AG08396 (cell line): Measurements from ENCODE around the gene RIMOC1.

Experiments
- DNase-seq: peaks from one replicate; pipeline ENCODE4 v3.0.0; 2012; ENCODE audit warnings: low spot score, mixed read lengths

The RIMOC1 gene, protein sequence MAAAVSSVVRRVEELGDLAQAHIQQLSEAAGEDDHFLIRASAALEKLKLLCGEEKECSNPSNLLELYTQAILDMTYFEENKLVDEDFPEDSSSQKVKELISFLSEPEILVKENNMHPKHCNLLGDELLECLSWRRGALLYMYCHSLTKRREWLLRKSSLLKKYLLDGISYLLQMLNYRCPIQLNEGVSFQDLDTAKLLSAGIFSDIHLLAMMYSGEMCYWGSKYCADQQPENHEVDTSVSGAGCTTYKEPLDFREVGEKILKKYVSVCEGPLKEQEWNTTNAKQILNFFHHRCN

DNA sequence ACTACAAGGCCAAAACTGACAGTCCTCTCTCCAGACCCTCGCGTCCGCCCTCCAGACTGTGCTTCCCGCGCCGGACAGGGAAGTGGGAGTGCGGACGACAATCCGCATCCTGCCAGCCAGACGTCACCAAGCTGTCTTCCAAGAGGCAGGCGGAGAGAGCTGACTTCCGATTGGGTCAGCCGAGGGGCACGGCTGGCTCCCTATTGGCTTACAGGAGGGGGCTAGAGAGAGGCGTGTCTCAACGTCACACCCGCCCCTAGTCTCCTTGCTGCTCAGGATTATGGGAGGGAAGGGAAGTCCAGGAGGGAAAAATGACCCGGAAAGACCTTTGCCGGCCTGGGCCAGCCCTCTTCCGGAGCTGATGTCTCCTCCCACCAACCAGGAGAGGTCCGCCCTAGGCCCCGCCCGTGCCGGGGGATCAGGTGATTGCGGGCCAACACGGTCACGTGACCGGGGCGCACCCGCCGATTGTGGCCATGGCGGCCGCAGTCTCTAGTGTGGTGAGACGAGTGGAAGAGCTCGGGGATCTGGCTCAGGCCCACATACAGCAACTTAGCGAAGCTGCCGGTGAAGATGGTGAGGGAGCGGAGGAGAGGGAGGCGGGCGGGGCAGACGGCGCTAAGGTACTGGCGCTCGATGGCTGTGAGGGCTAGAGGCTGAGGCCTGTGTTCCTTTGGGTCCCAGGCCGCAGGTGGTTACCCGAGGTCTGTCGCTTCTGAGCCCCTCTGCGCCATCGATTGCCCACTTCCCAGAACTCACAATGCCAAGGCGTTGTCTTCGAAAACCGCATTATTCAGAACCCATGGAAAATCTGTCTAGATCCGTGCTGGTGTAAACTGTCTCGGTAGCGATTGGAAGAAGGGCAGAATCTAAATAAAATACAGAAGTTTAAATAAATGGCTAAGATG, at the start of gene RIMOC1:
Gene RIMOC1 (plus strand): TSS at position 453 of the 908 bp plus-strand sequence. CDS start 24 bp downstream, at position 477.
- peak; percentile 95 for DNase-seq

DNA sequence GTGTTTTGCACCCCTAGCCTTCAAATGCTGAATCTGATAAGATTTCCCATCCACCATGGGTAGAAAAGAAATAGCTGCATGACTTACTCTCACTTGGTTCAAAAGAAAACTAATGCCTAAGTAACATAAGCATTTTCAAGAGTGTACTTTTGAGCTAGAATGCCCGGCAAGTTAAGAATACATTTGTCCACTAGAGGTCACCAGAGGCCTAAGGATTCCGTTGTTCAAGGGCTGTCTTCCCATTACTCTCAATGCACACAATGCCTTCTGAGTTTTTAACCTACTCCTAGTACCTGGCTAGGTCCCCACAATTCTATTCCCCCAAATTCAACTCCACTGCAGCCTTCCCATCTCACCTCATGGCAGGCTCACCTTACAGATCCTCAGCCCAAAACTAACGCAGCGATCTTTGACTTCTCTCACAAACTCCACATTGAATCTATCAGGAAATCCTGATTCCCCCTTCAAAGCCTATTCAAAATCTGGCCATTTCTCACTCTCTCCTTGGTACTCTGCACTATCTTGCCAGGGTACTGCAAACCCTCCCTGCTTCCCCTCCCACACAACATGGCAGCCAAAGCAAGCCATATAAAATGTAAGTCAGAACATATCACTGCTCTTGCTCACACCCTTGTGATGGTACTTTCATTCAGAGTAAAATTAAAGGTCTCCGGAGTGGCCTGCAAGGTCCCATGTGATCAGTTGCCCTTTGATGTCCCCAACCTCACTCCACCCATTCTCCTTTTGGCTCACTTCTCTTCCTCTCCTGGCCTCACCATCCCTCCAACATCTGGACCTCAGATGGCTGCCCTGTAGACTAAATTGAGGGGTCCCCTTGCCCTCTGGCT, 47.3 kb upstream of the RIMOC1 start:
- peak; percentile 59 for DNase-seq

DNA sequence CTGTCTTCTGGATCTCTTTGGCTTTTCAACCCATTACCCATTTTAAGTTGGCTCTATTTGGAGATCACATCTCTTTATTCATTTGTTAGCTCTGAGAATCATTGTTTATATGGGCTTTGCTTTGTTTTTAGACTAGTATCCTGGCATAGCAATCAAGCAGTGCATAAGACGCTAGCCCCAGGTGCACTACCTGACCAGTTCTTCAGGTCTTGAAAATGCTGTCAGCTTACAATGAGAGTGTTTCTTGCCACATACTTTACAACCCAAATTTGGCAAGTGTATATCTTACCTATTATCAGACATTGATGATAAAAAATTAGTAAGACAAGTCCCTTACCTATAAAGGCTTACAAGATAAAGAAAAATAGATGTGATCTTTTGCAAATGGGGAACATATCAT, 46.2 kb upstream of the RIMOC1 start:
- no peak for DNase-seq

DNA sequence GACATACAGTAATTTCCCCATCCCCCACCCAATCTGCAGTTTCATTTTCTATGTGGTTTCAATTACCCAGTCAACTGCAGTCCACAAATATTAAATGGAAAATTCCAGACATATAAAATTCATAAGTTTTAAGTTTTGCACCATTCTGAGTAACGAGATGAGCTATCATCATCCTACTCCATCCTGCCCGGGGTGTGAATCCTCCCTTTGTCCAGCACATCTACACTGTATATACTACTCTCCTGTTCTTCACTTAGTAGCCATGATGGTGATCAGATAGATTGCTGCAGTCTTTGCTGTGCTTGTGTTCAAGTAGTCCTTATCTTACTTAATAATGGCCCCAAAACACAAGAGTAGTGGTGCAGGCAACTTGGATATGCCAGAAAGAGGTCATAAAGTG, 45.3 kb upstream of the RIMOC1 start:
- DNase-seq, result no peak

DNA sequence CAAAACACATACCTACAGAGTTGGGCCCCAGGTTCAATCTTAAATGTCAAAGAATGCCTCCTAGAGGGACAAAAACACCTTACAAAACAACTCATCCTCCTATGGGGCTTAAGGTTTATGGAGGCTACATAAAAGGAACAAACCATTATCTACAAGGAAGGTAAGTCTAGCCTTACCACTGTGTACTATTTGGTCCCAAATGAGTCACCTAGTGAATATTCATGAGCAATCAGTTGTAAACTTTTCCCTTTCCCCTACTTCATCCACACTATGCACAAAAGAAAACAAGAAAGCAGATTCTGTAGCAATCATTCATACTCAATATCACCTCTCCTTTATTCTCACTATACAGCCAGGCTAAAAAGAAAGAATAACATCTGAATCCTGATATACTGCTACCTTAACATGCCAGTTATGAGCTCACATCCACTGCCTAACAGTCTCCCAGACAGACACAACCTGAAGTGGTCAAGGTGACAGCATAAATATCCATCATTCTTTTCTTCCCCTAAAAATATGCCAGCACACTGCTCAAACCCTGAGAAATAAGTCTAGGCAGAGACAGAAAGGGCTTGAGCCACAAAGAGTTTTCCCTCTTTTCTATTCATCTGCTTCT, 40.2 kb upstream of the RIMOC1 start:
- peak; percentile 29 for DNase-seq

DNA sequence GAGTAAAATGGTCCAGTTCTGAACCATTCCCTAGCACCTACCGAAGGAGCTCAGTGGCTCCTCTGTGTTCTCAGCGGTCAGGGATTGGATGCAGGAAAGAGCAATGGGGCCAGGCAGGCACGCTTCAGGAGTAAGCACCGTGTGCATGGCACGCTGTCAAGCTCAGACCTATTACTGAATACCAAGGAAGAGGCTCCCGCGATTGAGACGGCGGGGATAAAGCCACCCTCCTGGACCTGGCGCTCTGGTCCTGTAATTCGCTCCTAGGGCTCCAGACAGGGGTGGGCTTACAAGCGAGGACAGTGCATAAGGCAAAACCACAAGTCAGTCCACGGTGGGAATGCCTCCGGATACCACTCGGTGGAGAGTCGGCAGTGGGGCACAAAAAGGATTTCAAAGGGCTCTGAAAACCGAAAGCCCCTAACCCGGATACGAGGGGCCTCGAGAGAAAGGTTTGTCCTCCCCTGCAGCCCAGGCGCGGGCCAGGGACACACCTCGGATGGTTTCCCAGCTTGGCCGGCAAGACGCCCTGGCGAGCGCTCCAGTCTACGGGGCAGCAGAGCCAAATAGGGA, 34.9 kb upstream of the RIMOC1 start:
- peak; percentile 74 for DNase-seq

DNA sequence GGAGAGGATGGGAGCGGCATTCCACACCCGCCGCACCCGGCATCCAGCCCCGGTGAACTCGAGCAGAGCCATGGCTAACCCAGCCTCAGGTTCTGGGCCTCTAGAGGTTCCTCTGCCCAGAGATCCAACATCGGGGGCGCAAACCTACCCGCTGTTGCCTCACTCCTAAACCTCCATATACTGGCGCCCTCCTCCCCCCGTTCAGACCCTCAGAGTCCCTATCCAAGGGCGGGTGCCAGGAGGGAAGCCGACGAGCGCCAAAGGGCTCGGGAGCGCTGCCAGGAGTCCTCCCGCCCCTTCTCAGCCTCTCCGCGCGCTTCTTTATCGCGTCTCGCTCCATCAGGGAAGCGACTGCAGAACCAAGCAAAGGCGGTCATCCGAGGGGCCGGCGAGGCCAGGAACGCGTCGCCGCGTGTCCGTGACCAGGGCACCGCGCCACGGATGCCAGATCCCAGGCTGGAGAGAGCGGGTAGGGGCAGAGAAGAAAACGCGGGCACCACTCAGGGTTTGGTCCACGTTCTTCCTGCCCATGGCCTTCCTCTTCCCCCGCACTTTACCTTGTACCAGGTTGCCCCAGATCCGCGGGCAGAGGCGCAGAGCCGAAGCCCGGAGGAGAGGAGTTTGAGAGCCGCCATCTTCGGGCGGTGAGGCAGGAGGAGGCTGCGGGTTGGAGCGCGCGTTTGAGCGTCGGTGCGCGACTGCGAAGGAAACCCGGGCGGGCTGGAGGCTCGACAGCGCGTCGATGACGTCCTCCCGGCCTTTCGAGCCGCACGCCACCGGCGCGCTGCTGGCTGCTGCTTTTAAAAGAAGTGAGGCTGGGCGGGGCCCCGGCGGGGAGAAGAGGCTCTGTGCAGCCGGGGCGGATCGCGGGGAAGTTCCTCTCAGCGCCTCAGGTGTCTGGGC, 34.2 kb upstream of the RIMOC1 start, which contains the start of gene OXCT1:
Gene OXCT1 (minus strand): TSS at position 702 of the 903 bp plus-strand sequence. CDS start 67 bp downstream, at position 635.
- peak; percentile 91 for DNase-seq

DNA sequence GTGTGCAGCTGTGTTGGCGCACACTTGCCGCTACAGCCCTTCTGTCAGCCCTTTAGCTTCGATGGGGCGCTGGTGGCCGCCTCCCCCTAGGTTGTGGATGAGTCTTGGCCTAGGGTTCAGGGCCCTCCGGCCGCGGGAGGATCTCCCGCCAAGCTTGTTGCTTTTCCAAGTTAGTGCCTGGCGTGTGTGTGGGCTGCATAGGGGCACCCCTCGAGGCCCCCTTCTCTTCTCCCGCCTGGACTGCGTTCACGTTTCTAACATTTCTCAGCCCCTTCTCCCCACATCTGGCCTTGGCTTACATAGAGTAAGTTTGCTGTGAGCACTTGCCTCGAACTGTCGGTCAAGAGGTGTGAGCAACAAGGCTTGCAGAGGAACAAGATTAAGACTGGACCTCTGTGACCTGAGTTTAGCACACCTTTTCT, 33.5 kb upstream of the RIMOC1 start:
- no peak for DNase-seq

DNA sequence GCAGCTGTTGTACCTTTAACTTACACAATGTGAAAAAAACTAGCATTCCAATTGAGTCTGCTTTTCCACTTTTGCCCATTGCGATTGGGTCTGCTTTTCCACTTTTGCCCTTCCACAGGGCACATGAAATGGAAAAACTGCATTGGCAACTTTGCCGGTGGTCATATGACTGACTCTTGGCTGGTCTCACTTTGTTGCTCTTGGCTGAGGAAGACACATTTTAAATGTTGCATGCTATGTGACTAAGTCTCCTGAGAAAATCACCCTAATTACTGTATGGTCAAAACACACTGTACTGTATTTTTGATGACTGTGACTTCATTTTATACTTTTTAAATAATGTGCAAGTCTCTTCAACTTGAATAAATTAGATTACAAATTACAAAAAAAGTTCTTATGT, 32.3 kb upstream of the RIMOC1 start:
- peak; percentile 48 for DNase-seq

DNA sequence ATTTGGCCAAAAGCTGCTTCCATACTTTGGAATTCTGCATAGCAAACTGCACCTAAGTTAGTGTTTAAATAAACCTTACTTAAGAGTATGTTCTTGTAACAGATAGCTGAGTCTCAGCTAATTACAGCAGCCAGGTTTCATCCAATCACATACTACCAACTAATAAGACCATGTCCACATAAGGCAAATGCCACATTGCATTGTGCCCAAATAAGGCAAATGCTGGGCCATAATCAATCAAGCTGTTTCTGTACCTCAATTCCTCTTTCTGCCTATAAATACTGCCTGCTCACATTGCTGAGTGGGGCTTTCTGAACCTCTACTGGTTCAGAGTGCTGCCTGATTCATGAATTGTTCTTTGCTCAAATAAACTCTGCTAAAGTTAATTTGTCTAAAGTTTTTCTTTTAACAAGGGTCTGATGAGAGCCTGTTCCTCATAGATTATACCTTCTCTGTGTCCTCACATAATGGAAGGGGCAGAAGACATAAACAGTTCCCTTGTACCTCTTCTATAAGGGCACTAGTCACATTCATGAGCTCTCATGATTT, 29.6 kb upstream of the RIMOC1 start:
- DNase-seq, result no peak

DNA sequence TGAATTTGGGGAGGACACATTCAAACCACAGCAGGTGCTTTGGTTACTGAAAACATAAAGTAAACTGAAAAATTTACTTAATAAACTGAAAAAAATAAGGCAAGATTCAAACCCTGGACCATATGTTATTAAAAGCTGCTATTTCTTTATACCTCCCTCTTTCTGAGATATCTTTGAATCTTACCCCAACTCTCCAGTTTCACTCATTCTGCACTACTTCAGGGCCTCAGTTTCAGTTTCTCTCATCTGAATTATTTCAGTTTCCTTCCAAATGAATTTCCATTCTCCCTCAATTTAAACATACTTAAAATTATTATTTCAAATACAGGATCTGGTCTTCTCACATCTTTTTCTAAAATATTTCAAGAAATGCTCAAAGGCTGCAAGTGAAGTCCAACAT, 29.0 kb upstream of the RIMOC1 start:
- no peak for DNase-seq

DNA sequence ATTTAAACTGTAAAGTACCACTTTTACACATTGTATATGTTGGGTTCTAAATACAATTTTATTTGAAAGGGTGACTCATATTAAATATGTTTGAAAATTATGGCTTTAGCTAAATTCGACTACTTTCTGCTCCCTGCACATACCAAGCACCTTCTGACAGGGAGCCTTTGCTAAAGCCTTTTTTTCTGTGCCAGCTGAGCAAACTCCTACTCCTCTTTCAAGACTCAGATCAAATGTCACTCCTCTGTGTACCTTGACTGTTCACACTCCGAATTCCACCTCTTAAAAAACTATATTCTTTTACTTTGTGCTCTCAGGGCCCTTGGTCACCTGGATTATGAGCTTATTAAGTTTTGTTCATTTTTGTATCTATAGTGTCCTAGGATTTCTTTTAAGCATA, 27.5 kb upstream of the RIMOC1 start:
- DNase-seq, result no peak

DNA sequence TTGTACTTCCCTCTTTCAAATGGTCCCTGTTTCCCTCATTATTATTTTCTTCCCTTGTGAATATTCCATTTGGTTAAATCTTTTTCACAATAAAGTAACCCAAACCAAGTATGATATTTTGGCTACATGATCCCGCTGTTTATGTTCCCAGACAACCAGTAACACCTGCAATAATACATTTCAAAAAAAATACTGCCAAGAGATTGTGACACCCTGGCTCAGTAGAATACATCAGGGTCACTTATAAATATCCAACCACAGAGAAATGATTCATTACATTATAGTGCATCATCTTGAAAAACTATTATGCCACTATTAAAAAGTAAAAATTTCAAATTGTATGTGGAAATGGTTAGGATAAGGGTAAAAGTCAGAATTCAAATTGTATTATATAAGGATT, 26.7 kb upstream of the RIMOC1 start:
- DNase-seq, result no peak

DNA sequence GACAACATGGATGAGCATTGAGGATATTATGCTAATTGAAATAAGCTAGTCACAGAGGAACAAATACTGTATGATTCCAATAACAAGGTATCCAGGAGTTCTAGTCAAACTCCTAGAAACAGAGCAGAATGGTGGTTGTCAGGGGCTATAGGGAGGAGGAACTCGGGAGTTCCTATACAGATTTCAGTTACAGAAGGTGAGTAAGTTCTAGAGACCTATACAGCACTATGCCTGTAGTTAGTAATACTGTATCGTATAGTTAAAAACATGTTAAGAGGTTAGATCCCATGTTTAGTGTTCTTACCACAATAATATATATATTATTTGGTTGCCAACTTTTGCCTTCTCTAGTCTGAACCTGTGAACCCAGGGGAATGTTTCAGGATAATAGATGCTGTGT, 26.0 kb upstream of the RIMOC1 start:
- DNase-seq, result no peak

DNA sequence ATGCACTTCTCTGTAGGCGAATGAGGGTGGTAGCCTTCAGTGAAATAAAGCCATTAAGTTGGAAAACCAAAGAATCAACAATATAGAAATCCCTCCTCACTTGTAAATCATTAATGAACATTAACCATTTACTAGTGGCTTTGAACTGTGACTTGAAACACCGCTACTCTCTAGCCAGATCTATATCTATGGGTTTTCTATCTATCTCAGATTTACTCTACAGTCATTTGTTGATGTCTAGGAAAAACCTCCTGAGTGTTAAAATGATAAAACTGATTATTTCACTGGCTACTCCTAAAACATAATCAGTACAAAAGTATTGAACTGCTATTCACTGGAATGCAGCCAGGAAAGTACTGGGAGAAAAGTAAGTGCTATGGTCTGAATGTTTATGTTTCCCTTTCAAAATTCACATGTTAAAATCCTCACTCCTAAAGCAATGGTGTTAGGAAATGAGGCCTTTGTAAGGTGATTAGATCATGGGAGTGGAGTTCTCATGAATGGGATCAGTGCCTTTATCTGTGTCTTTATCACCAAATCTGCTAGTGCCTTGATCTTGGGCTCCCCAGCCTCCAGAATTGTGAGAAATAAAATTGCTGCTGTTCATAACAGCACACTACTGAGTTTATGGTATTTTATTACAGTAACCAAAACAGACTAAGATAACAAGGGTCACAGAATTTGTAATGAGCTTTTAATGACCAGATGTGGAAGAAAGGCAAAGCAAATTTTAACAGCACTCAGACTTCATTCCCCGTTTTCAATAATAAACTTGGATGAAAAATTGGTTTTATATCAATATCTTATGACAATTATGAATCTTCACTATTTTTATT, 25.3 kb upstream of the RIMOC1 start:
- DNase-seq, result no peak

DNA sequence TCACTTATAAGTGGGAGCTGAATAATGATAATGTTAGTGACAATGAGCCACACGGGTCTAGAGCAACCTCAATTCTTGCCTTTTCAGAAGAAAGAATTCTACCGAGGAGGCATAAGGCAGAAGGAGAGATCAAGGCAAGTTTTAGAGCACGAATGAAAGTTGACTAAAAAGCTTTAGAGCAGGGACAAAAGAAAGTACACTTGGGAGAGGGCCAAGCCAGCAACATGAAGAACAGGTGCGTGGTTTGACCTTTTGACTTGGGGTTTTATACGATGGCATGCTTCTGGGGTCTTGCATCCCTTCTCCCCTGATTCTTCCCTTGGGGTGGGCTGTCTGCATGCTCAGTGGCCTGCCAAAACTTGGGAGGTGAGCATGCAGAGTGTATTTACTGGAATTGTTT, 21.4 kb upstream of the RIMOC1 start:
- DNase-seq, result no peak

DNA sequence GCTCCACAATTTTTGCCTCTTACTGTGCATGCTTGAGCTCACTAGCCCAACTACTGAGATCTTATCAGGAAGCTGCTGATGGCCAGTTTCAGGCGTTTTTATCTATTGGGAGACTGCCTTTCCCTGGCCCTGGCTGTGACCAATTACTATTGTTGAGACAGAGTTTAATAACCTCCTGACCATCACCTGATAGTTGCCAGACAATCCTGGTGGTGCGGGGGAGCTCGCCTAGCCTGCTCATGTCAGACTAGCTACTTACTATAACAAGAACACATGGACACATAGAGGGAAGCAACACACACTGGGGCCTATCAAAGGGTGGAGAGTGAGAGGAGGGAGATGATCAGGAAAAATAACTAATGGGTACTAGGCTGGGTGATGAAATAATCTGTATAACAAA, 20.9 kb upstream of the RIMOC1 start:
- DNase-seq, result no peak

DNA sequence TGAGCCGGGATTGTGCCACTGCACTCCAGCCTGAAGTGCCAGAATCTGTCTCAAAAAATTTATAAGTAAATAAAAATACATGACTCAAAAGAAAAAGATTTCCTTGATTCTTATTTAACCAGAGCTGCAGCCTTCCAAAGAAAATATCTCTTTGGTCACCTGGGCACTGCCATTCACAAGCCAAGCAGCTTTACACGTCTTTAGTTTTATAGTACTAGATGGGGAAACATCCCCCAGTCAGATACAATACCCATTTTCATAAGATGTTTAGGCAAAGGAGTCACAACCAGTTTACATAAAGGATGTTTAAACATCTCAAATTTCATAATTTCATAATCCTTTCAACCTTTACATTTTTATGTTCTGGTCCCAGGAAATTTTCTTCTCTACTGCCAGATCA, 20.2 kb upstream of the RIMOC1 start:
- no peak for DNase-seq

DNA sequence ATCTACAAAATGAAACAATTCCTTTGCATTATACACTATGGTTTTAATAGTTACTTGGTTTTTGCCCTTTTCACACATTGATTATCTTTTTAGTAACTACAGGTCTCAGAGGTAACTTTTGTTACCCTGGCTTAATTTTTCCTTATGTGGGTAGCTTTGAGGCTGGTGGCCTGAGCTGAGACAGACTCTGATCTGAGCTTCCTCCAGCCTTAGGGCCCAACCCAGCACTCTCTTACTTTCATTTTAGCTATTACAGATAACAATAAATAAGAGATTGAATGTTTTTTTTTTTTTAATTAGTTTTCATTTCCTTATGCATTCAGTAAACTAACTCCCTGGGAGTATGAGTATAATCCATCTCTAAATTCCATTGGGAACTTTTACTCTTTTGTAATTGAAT, 18.9 kb upstream of the RIMOC1 start:
- DNase-seq, result no peak
